HG02623 (cell line): ENCODE data around the gene YLPM1.

Experiments
- ATAC-seq: cut with Tn5 transposase; IDR thresholded peaks from one replicate; pipeline ENCODE4 v1.9.1; 2021; ENCODE audit warnings: moderate library complexity; ENCODE audit not compliant: unreplicated experiment

The YLPM1 gene

GRCh38 chr14:74836251-74836960, 73.3 kb downstream of the YLPM1 start:
- ATAC-seq, result no peak

- ATAC-seq, result no peak
These were observed 75.0 kb downstream of the YLPM1 start for GRCh38 chr14:74838166-74838565.

GRCh38 chr14:74840603-74841030, 77.5 kb downstream of the YLPM1 start:
- peak; percentile 35 for ATAC-seq

DNA sequence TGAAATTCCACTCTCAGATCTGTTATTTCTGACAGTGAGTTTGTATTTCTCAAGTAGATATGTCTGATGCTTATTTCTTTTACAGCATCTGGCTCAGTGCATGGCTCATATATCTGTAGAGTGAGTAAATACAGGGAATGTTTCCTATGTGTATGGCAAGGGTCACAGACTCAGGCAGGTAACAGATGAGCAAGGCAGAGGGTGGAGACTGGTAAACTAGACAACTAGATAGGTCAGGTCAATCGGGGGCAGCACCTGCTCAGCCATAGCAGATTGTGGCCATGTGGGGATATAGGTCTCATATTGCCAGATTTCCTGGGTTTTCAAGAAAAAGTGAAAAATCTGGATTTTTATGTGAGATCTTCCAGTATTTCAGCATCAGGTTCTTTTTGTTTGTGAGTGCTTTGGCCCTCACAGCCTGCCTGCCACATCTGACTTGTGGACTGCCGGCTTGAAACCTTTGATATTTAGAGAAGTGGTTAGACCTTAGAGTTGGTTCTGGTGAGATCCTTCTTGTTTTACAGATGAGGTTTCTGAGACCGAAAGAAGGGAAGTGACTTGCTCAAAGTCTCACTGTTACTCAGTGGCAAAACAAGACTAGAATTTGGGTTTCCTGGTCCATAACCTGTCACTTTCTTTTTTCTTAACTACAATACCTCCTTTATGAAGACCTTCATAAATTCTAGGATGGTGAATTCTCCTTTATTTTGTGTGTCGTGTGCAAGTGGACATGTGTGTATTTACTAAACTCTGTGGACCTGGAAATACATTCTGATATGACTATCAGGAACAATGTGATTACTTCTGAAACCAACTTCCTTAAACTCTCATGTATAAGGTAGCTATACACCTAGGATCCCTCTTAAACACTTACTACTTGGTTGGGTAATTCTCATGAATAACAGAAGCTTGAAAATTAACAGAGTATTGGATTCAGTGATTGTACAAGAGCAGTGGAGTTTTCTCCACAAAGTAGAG, 78.4 kb downstream of the YLPM1 start:
- ATAC-seq, result peak; percentile 82

GRCh38 chr14:74843653-74844052, 80.5 kb downstream of the YLPM1 start:
- no peak for ATAC-seq

GRCh38 chr14:74846168-74846567, 83.1 kb downstream of the YLPM1 start:
- no peak for ATAC-seq

DNA sequence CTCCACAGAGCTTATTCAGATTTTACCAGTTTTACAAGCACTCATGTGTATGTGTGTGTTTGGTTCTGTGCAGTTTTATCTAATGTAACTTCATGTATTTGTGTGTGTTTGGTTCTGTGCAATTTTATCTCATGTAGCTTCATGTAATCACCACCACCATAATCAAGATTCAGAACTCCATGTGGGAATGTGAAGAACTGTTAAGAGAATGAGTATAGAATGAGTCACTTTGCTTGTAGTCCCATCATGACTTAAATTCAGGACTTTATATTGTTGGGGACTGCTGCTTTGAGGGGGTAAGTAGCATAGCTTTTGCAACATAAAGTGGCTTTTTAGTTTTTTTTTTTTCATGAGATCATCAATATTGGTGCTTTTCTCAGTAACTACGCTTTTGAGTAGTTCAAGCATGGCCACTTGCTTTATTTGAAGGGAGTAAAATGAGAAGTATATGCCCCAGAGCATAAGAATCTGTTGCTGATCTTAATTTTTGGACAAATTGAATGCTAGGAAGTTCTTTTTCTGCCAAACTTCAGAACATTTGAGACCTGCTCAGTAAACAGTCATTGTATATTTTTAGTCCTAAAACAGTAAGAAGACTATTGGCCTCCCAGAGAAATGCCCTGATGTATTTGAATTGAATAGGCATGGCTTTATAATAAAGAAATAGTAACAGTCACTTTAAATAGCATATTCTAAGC, 84.0 kb downstream of the YLPM1 start:
- no peak for ATAC-seq

GRCh38 chr14:74848768-74849167, 85.7 kb downstream of the YLPM1 start:
- no peak for ATAC-seq

GRCh38 chr14:74852922-74853530, 89.9 kb downstream of the YLPM1 start:
- no peak for ATAC-seq

GRCh38 chr14:74853581-74853980, 90.5 kb downstream of the YLPM1 start:
- ATAC-seq, result no peak

- no peak for ATAC-seq
These were observed 91.9 kb downstream of the YLPM1 start for GRCh38 chr14:74855021-74855420.

GRCh38 chr14:74855945-74856344, 92.8 kb downstream of the YLPM1 start:
- ATAC-seq, result no peak

DNA sequence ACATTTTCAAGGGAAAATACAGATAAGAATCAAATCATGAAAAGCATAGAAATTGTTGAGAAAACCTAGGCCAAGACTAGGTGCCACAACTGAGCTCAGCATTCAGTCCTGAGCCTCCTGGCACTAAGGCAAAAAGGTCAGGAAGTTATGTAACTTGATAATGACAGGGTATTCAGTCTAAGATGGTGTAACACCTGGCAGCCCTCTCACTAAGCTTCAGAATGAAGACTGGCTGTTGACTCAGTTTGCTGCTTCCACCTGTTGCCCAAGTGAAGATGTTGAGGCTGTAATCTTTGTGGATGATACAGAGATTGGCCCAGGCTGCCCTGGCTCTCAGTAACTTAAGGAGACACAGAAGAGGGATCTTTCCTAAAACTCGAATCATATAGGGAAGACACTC, 93.2 kb downstream of the YLPM1 start:
- ATAC-seq, result no peak

DNA sequence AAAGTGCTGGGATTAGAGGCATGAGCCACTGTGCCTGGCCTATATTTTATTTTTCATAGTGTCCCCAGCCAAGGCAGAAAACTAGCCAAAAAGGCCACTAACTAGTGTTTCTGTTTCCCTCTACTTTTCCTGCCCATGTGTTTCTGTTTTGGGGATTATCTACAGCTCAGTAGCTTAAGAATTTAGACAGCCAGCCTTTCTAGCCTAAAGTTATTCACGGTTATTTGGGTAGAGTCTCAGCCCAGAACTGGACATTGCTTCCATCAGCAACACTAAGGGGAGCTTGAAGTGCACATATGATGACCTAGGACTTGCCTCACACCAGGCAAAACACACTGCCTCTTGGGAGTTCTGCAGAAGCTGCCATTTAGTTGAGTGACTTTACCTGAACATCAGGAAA, 94.9 kb downstream of the YLPM1 start:
- no peak for ATAC-seq

- ATAC-seq, result no peak
These were observed 96.8 kb downstream of the YLPM1 start for GRCh38 chr14:74859757-74860552.

- peak; percentile 48 for ATAC-seq
These were observed 98.0 kb downstream of the YLPM1 start for GRCh38 chr14:74860899-74861733.

DNA sequence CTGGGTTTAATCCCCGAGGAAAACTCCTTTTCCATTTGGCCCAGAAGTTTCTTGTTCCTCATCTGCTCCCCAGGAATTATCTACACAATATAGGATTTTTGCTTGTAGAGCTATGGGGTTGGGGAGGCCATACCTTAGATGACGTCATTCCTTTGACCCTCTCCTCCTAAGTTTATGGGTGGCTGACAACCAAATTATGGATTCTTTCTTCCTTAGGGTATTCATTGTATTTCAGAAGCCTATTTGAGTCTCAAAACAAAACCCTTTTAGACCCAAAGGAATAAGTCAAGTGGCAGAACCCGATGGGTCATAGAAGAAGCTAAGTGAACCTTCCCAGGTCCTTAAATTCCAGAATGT, 98.6 kb downstream of the YLPM1 start:
- no peak for ATAC-seq

DNA sequence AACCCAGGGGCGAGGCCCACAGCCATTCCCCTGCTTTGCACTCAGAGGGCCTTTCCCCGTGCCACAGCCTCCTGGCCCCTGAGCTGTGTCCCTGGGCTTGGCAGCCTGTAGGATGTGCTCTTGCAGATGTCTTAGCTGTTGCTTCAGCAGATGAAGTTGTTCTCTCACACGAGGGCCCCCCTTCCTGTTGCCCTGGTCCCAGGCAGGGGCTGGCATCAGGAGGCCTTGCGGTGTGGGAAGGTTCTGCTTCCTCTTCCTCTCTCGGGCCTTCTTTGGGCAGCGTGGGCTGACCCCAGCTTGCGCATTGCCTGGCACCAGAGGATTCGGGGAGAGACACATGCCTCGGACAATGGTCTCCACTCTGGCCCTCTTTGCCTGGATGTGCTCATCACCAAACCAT, 100.2 kb downstream of the YLPM1 start:
- no peak for ATAC-seq

- no peak for ATAC-seq
These were observed 101.1 kb downstream of the YLPM1 start for GRCh38 chr14:74864198-74864597.
